Activated CD8-positive, alpha-beta T cell treated with anti-CD3 and anti-CD28 coated beads, Interleukin-2, amount 10 ng/mL, durations not matched to agents 7 days and 5 days (primary cell): ENCODE results near the gene SLC39A2. TPM values are rescaled to one million over a fixed set of nuclear protein-coding genes. Genes with fewer than 3 reads are reported as not detected.
A peak's percentile ranks its signal among the peaks of the same experiment; 100 is the strongest.

Experiments used
- ATAC-seq: fragments of 150-1000 bp; cut with Tn5 transposase; one replicate; pipeline ENCODE4 v1.10.0; 2021; ENCODE audit warnings: moderate library complexity
- CTCF ChIA-PET: fragments of 350-600 bp; sonication (Branson Sonifier 250); formaldehyde crosslinking; loops from one replicate; lab custom pipeline; 2021; ENCODE audit warnings: antibody characterized with exemption; lab: Charles Lee
- POLR2A ChIA-PET: fragments of 350-600 bp; sonication (Branson Sonifier 250); formaldehyde crosslinking; loops from one replicate; lab custom pipeline; 2021; ENCODE audit warnings: antibody characterized with exemption; lab: Charles Lee
- DNase-seq: peaks from one replicate; pipeline ENCODE4 v3.0.0-alpha.2; 2020
- H3K27ac Mint-ChIP-seq: one replicate; pipeline ENCODE4 v1.8.0; 2021; ENCODE audit warnings: mild to moderate bottlenecking, mixed read lengths
- H3K27me3 Mint-ChIP-seq: one replicate; pipeline ENCODE4 v1.8.0; 2021; ENCODE audit warnings: low read depth, mixed read lengths
- H3K36me3 Mint-ChIP-seq: one replicate; pipeline ENCODE4 v1.8.0; 2021; ENCODE audit warnings: low read depth, mixed read lengths
- H3K4me1 Mint-ChIP-seq: one replicate; pipeline ENCODE4 v1.8.0; 2021; ENCODE audit warnings: low read depth, mixed read lengths
- H3K4me3 Mint-ChIP-seq: one replicate; pipeline ENCODE4 v1.8.0; 2021; ENCODE audit warnings: mild to moderate bottlenecking, mixed read lengths
- H3K9me3 Mint-ChIP-seq: one replicate; pipeline ENCODE4 v1.8.0; 2022; ENCODE audit warnings: mixed read lengths; ENCODE audit not compliant: insufficient read depth
- total RNA-seq, 2 experiments: library from RNA; stranded (reverse); gene quantifications; one replicate each; pipeline ENCODE4 v1.2.3, GENCODE V29; 2021

Gene SLC39A2
- total RNA-seq, 2 experiments from 2014 or later, result not detected

DNA sequence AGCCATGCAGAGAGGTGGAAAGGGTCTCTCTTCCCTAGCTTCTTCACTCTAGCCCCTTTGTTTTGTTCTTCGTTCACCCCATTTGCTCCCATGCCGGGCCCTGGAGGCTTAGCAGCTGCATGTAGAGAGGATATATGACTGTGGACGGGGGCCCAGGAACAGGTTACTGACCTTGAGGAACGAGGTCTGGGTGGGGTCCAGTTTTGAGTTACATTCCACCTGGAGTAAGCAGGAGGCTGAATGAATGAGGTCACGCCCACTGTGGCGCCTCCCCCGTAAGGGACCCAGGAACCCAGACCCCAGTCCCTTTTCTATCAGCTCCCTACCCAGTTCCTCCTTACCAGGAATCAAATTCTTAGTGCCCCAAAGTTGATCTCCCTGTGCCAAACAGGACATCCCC lies 19.2 kb downstream of the SLC39A2 start:
- peaks cover 11% of the 10 kb centered on the region for H3K27me3 Mint-ChIP-seq
- no peaks in the 10 kb centered on the region for H3K36me3 Mint-ChIP-seq
- H3K27ac Mint-ChIP-seq, result no peak overlapping the region
- no peaks in the 10 kb centered on the region for H3K4me1 Mint-ChIP-seq
- DNase-seq, result no peak
- ATAC-seq, result no peak
- ChIA-PET CTCF (interaction anchor here (1.8 to 6.3 kb wide), 5 partner anchors 13 to 86 kb away, joined by 6 to 126 read pairs (median 22); partner anchors contain the start of genes RNASE13, SLC39A2 and TPPP2), POLR2A (no interaction called here)
- H3K9me3 Mint-ChIP-seq, result no peaks in the 10 kb centered on the region
- H3K4me3 Mint-ChIP-seq, result no peak overlapping the region

DNA sequence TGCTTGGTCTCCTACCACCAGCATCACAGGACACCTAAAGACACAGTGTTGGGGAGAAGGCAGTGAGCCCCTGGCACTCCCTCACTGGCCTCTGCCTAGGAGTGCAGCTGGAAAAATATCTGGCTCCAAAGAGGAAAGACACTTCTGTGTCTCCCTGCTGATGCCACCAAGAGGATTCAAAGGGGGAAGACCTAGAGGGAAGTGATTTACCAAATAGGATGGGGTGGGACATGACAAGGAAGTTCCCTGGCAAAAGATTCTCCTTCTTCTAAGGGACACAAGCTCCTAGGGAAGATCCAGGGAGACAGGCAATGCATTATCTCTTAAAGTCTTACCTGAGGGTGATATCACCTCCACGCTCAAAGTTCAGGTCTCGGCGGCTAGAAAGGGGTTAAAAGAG lies 19.7 kb downstream of the SLC39A2 start:
- ATAC-seq, result no peak

DNA sequence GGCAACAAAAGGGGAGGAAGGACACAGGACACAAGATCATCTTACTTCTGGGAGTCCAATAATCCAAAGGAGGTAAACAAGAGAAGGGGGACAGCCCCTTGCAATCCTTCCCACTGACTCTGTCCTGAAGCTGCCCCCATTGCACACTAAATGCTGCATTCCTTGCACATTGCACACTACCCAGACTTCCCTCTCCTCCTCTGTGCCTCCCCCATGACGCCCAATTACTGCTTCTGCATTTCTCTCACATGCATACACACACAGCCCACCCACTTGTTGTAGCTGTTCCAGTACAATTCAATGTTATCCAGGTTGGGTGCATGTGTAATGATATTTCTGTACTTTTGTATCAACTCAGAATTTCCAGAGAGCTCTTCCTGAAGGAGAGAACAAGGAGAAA lies 20.3 kb downstream of the SLC39A2 start:
- POLR2A ChIA-PET, result no interaction called here

More for the DNA sequence above, 19.7 kb downstream of the SLC39A2 start:
- Mint-ChIP-seq H3K27ac (no peak overlapping the region), H3K9me3 (no peaks in the 10 kb centered on the region), H3K4me1 (peaks cover under 1% of the 10 kb centered on the region), H3K4me3 (no peak overlapping the region), H3K36me3 (no peaks in the 10 kb centered on the region), H3K27me3 (peaks cover 16% of the 10 kb centered on the region)
- DNase-seq, result no peak
- ChIA-PET CTCF (interaction anchor here (1.8 to 6.3 kb wide), 4 partner anchors 18 to 85 kb away, joined by 6 to 126 read pairs (median 15); partner anchors contain the start of gene SLC39A2), POLR2A (no interaction called here)

DNA sequence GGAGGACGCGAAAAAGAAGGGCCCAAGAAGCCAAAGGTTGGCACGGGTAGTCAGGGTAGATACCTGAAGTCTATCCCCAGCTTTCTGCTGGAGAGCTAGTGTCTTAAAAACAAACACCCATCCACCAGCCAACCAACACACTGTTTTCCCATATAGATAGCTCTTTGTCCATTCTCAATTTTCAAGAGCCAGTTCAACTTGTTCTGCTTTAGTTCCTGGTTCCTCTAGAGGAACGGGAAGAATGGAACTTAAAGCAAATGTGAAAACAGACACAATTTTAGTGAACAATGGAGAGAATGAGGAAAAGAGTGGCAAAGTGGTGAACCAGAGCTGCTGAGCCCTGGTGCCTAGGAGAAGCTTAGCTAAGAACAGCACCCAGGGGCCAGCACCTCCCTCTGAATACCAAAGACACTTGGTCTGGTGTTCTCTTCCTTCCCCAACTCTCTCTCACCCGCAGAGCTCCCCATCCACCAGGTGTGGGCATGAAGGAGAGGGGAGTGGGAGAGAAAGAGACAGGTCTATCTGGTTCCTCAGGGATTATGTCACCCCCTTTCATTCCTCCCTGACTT lies 22.0 kb downstream of the SLC39A2 start:
- H3K27me3 Mint-ChIP-seq, result peaks cover 22% of the 10 kb centered on the region
- no peak overlapping the region for H3K4me3 Mint-ChIP-seq
- ChIA-PET CTCF (interaction anchor here (0.7 to 2.4 kb wide), 6 partner anchors 19 to 83 kb away, joined by 3 to 8 read pairs (median 6); no protein-coding TSS in a partner anchor), POLR2A (no interaction called here)
- H3K27ac Mint-ChIP-seq, result no peak overlapping the region
- peaks cover 12% of the 10 kb centered on the region for H3K4me1 Mint-ChIP-seq
- H3K9me3 Mint-ChIP-seq, result no peaks in the 10 kb centered on the region
- no peaks in the 10 kb centered on the region for H3K36me3 Mint-ChIP-seq
- no peak for ATAC-seq
- DNase-seq, result no peak

More for the DNA sequence above, 20.3 kb downstream of the SLC39A2 start:
- ATAC-seq (no peak), DNase-seq (no peak)
- CTCF ChIA-PET, result interaction anchor here (2.4 to 3.7 kb wide), 2 partner anchors 73 to 85 kb away, joined by 6 to 22 read pairs; no protein-coding TSS in a partner anchor
- Mint-ChIP-seq H3K4me3 (no peak overlapping the region), H3K27ac (no peak overlapping the region), H3K27me3 (peaks cover 22% of the 10 kb centered on the region), H3K9me3 (no peaks in the 10 kb centered on the region), H3K4me1 (peaks cover 6% of the 10 kb centered on the region), H3K36me3 (no peaks in the 10 kb centered on the region)

DNA sequence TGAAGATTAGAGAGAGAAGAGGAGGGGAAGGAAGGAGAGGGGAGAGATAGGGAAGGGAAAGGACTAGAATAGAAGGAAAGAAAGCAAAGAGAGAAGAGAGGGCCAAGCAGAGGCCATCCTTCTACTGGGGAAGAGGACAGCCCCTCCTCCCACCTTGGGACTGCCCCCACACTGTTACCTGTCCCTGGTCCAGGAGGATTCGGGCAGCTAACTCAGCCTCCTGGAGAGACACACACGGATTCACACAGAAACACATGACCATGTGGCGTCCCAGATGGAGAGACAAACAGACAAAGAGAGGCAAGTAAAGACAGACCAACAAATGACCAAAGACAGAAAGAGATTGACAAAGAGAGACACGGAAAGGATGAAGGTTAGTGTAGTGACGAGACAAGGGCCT lies 23.6 kb downstream of the SLC39A2 start:
- Mint-ChIP-seq H3K27me3 (peaks cover 30% of the 10 kb centered on the region), H3K36me3 (no peaks in the 10 kb centered on the region), H3K27ac (no peak overlapping the region), H3K9me3 (no peaks in the 10 kb centered on the region), H3K4me3 (no peak overlapping the region), H3K4me1 (peaks cover 12% of the 10 kb centered on the region)
- ATAC-seq (no peak), DNase-seq (no peak)
- ChIA-PET POLR2A (no interaction called here), CTCF (interaction anchor here (1.2 to 3.1 kb wide), 3 partner anchors 8 to 82 kb away, joined by 3 to 22 read pairs (median 9); no protein-coding TSS in a partner anchor)

DNA sequence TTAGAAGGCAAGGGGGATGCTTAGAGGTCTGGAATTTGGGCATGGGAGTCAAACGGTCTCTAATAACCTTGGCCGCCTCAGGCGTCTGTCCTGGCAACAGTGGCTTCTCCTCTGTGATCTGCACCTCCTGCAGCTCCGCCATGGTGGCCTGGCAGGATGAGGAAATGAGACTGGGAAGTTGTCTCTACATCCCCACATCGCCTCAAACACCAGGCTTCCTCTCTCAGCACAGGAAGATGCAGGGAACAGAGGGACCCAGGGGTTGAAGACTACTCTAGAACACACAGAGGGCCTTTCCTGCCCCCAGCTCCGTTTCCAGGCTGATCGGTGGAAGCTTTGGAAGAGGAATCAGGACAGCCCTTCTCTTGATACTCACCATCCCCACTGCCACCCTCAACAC lies 24.1 kb downstream of the SLC39A2 start:
- ChIA-PET CTCF (interaction anchor here (1.2 to 3.1 kb wide), 4 partner anchors 9 to 81 kb away, joined by 3 to 22 read pairs (median 6); no protein-coding TSS in a partner anchor), POLR2A (no interaction called here)
- Mint-ChIP-seq H3K27me3 (peaks cover 30% of the 10 kb centered on the region), H3K27ac (no peak overlapping the region), H3K4me1 (peaks cover 12% of the 10 kb centered on the region), H3K36me3 (no peaks in the 10 kb centered on the region), H3K9me3 (no peaks in the 10 kb centered on the region), H3K4me3 (no peak overlapping the region)
- ATAC-seq, result no peak
- no peak for DNase-seq

DNA sequence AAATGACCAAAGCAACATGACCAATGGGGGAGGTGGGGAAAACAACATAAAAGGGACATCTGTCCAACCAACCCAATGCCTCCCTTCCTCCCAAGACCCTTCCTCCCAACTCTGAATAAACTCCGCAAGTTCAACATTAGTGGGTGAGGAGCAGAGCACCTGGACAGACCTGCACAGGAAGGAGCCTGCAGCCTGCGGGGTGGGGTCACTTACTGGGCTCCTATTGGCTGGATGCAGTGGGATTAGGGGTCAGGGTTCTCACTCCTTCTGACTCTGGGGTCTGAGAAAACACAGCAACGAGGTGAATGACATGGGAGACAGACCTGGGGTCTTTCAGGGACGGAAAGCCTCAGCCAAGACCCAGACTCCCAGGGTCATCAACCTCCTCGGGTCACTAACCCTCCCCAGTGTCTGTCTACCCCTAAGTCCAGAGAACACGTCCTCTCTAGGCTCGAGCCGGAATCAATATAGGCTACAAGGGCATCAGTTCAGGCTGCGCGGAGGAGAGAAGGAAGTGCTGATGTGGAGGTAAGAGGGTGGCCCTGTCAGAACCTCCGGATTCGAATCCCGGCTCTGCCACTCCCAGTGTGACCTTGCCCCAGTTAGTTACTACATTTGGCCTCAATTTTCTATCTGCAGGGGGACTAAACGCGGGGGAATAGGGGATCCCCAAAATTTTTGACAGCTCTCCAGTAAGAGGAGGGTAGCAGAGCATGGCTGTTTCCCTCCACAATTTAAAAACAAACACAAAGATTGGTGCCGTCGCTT lies 24.9 kb downstream of the SLC39A2 start:
- Mint-ChIP-seq H3K27ac (peak overlapping the region; percentile 13), H3K4me3 (peak overlapping the region; percentile 65), H3K4me1 (peaks cover 12% of the 10 kb centered on the region), H3K27me3 (peaks cover 30% of the 10 kb centered on the region), H3K9me3 (no peaks in the 10 kb centered on the region), H3K36me3 (no peaks in the 10 kb centered on the region)
- no peak for ATAC-seq
- ChIA-PET CTCF (interaction anchor here (1.0 to 3.1 kb wide), 7 partner anchors 9 to 80 kb away, joined by 3 to 22 read pairs (median 4); no protein-coding TSS in a partner anchor), POLR2A (interaction anchor here (0.7 to 0.8 kb wide), 2 partner anchors 9 to 233 kb away, joined by 3 read pairs; no protein-coding TSS in a partner anchor)
- DNase-seq, result peak; percentile 31

DNA sequence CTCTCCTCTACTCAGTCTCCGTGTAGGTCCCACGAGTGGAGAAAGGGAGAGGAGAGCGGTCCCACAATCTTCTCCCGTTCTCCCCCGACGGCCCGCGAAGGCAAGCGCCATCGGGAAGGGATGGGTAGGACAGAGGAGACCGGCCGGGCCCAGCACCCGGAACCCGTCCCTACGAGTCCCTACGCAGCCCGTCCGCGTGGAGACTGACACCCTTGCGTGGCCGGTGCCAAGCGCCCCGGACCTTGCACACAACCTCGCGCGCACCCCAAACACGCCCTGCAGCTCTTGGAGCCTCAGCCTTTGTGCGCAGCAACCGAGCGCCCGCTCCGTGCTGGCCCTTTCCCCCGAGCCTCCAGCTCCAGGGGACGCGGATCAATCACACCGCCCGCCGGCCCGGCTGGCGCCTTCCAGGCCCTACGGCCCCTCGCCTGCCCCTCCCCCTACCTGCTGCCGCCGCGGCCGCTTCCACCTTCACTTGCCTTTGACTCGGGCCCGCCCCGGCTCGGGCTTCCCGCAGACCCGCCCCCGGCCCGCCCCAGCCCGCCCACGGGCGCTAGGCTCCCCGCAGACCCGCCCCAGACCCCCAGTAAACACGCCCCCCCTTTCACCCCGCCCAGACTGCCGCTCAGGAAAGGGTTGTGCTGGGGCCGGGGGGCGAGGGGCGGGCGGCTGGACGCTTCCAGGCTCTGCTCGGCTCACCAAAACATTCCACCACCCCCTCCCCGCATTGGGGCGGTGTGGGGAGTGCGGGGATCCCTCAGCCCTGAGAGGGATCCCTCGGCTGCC lies 25.7 kb downstream of the SLC39A2 start, which contains the start of gene NDRG2:
Gene NDRG2, minus strand, starts transcription at position 477 of the 786 bp plus-strand sequence. CDS start 1,746 bp downstream, outside the sequence.
- peaks cover 12% of the 10 kb centered on the region for H3K4me1 Mint-ChIP-seq
- peak within 1 kb of the TSS; percentile 72 for H3K4me3 Mint-ChIP-seq
- H3K9me3 Mint-ChIP-seq, result no peaks in the 10 kb centered on the region
- DNase-seq (peak; percentile 75), ATAC-seq (peak; percentile 90)
- H3K27ac Mint-ChIP-seq, result peak within 1 kb of the TSS; percentile 13
- CTCF ChIA-PET, result interaction anchor here (1.0 to 3.1 kb wide), 5 partner anchors 10 to 80 kb away, joined by 3 to 22 read pairs (median 4); no protein-coding TSS in a partner anchor
- no peaks in the 10 kb centered on the region for H3K36me3 Mint-ChIP-seq
- POLR2A ChIA-PET, result interaction anchor here (0.7 kb wide), 1 partner anchor 232 kb away, joined by 3 read pairs; no protein-coding TSS in a partner anchor
- peaks cover 30% of the 10 kb centered on the region for H3K27me3 Mint-ChIP-seq

DNA sequence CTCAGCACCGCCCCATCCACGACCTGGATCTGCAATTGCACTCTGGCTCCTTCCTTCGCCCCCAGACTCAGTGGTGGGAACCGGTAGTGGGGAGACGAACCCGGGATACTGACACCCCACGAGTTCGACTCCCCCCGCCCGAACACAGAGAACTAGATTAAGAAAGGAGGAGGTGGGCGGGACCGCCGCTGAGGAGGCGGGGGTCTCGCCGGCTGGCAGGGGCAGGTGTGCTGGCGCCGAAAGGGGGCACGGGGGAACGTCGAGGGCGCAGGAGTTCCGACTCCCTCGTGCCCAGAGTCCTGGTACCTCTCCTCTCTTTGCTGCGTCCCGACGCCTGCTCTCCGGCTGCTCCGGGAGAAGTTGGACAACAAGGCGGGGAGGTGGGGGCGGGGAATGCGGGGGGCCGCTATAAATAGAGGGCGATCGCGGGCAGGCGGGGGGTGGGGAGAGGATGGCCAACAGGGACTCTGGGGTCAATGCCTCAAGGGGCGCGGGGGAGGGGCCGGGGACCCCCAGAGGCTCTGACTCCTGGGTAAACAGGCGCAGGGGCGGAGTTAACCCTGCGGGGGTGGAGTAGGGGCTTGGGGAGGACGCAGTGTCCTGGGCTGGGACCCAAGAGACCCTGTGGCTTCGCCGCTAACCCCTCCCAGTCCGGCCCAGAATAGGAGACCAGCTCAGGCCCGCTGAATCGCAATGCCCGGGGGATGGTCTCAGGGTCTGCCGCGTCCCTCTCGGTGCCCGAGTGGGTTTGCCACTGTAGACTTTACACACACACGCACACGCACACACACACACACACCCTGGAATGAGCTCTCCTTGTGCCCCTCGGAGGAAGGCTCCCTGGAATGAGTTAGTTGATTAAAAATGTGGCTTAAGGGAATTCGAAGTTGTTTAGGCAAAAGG lies 26.5 kb downstream of the SLC39A2 start:
- Mint-ChIP-seq H3K4me3 (peak overlapping the region; percentile 72), H3K9me3 (no peaks in the 10 kb centered on the region), H3K4me1 (peaks cover 12% of the 10 kb centered on the region), H3K36me3 (no peaks in the 10 kb centered on the region), H3K27ac (no peak overlapping the region), H3K27me3 (peaks cover 30% of the 10 kb centered on the region)
- ChIA-PET CTCF (interaction anchor here (3.1 to 12.6 kb wide), 2 partner anchors 10 to 11 kb away, joined by 22 to 117 read pairs; no protein-coding TSS in a partner anchor), POLR2A (no interaction called here)
- ATAC-seq (no peak), DNase-seq (no peak)

DNA sequence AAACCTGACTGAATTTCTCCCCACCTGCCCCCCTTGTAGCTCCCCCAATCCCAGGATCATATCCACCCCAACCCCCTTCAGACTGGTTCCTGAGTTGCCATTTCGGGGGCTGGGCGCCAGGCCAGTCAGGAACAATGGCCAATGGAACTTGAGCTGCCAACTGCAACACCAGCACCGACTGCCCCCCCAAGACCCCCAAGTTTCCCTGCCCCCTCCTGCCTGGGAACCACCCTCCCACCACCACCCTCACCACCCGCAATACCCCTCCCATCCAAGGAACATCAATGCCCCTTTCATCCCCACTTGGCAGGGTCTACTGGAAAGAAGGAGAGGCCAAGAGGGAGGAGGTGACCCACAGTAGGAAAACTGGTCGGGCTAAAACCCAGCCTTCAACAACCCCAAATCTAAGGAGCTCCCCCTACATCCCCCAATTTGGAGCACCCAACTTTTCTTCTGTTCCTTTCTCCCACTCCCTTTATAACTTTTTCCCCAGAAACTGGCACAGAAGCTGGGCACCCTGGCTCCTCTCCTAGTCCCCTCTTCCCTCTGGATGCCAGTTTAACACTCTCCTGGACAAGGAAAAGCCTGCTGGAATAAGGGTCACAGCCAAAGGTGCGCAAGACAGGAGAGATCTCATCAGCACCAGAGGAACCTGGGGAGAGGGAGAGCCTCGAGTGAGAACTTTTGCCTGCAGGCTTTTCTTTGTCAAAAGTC lies 27.3 kb downstream of the SLC39A2 start:
- ATAC-seq (no peak), DNase-seq (no peak)
- ChIA-PET CTCF (interaction anchor here (0.7 to 12.6 kb wide), 2 partner anchors 11 to 66 kb away, joined by 3 to 117 read pairs; no protein-coding TSS in a partner anchor), POLR2A (no interaction called here)
- no peak overlapping the region for H3K4me3 Mint-ChIP-seq
- peaks cover 30% of the 10 kb centered on the region for H3K27me3 Mint-ChIP-seq
- no peaks in the 10 kb centered on the region for H3K9me3 Mint-ChIP-seq
- H3K27ac Mint-ChIP-seq, result no peak overlapping the region
- H3K36me3 Mint-ChIP-seq, result no peaks in the 10 kb centered on the region
- H3K4me1 Mint-ChIP-seq, result peaks cover 12% of the 10 kb centered on the region
